Astrocyte (in vitro differentiated cells and primary cell): Measurements from ENCODE around the gene XPC. TPM values are rescaled to one million over a fixed set of nuclear protein-coding genes. Genes with fewer than 3 reads are reported as not detected.

Experiments used
- DNase-seq: peaks from one replicate; pipeline ENCODE4 v3.0.0-alpha.2; 2010; ENCODE audit warnings: low read depth
- FAIRE-seq: peaks from 2 replicates; lab custom pipeline; 2011; peaks lifted over from hg19 to GRCh38; lab: Jason Lieb, UNC
- H2AFZ ChIP-seq: 2 replicates; pipeline ENCODE4 v1.6.0; 2012; ENCODE audit warnings: low read depth, low read length, inconsistent platforms
- H3K27ac ChIP-seq: 2 replicates; pipeline ENCODE4 v1.5.1; 2011; ENCODE audit warnings: low read depth, low read length, inconsistent platforms
- H3K27me3 ChIP-seq: 2 replicates; pipeline ENCODE4 v1.6.0; 2011; ENCODE audit warnings: low read length, inconsistent platforms; ENCODE audit not compliant: insufficient read depth
- H3K36me3 ChIP-seq: 2 replicates; pipeline ENCODE4 v1.5.1; 2011; ENCODE audit warnings: low read length, inconsistent platforms; ENCODE audit not compliant: insufficient read depth
- H3K4me1 ChIP-seq: 2 replicates; pipeline ENCODE4 v1.5.1; 2011; ENCODE audit warnings: low read length, inconsistent platforms; ENCODE audit not compliant: insufficient read depth
- H3K4me2 ChIP-seq: 2 replicates; pipeline ENCODE4 v1.6.0; 2012; ENCODE audit warnings: low read length, inconsistent platforms
- H3K4me3 ChIP-seq: 2 replicates; pipeline ENCODE4 v1.5.1; 2011; ENCODE audit warnings: low read depth, mild to moderate bottlenecking, low read length, inconsistent platforms; ENCODE audit not compliant: insufficient read depth
- H3K79me2 ChIP-seq: 2 replicates; pipeline ENCODE4 v1.6.0; 2012; ENCODE audit warnings: mild to moderate bottlenecking, low read length, inconsistent platforms; ENCODE audit not compliant: insufficient read depth
- H3K9ac ChIP-seq: 2 replicates; pipeline ENCODE4 v1.6.0; 2012; ENCODE audit warnings: mild to moderate bottlenecking, low read length, inconsistent platforms
- H3K9me3 ChIP-seq: 2 replicates; pipeline ENCODE4 v1.5.1; 2012; ENCODE audit warnings: low read depth, mild to moderate bottlenecking, low read length, inconsistent platforms; ENCODE audit not compliant: insufficient read depth
- H4K20me1 ChIP-seq: 2 replicates; pipeline ENCODE4 v1.6.0; 2012; ENCODE audit warnings: low read length, inconsistent platforms; ENCODE audit not compliant: insufficient read depth
- H3K27ac Mint-ChIP-seq: one replicate; pipeline ENCODE4 v1.8.0; 2021; ENCODE audit warnings: mild to moderate bottlenecking, mixed read lengths; ENCODE audit not compliant: unreplicated experiment
- H3K27me3 Mint-ChIP-seq: one replicate; pipeline ENCODE4 v1.8.0; 2021; ENCODE audit warnings: low read depth, mixed read lengths; ENCODE audit not compliant: unreplicated experiment
- H3K36me3 Mint-ChIP-seq: one replicate; pipeline ENCODE4 v1.8.0; 2021; ENCODE audit warnings: low read depth, mixed read lengths; ENCODE audit not compliant: unreplicated experiment
- H3K4me1 Mint-ChIP-seq: one replicate; pipeline ENCODE4 v1.8.0; 2021; ENCODE audit warnings: low read depth, mixed read lengths; ENCODE audit not compliant: unreplicated experiment
- H3K4me3 Mint-ChIP-seq: one replicate; pipeline ENCODE4 v1.8.0; 2021; ENCODE audit warnings: mild to moderate bottlenecking, moderate library complexity, mixed read lengths; ENCODE audit not compliant: unreplicated experiment
- H3K9me3 Mint-ChIP-seq: one replicate; pipeline ENCODE4 v1.8.0; 2021; ENCODE audit warnings: mild to moderate bottlenecking, mixed read lengths; ENCODE audit not compliant: unreplicated experiment
- CTCF ChIP-seq: IDR thresholded peaks from 2 replicates; pipeline ENCODE4 v1.5.1; 2011; ENCODE audit warnings: low read depth, mild to moderate bottlenecking, inconsistent platforms, low read length, moderate library complexity; ENCODE audit not compliant: insufficient read depth
- EZH2 ChIP-seq: IDR thresholded peaks from 2 replicates; pipeline ENCODE4 v1.6.1; 2012; ENCODE audit warnings: mild to moderate bottlenecking, low read length, inconsistent platforms; ENCODE audit not compliant: insufficient read depth
- total RNA-seq: library from RNA; stranded (reverse); gene quantifications from 2 replicates; pipeline ENCODE4 v1.2.1, GENCODE V29; 2021

XPC gene
- total RNA-seq, 1 donor from 2014 or later: 33.6 TPM

DNA sequence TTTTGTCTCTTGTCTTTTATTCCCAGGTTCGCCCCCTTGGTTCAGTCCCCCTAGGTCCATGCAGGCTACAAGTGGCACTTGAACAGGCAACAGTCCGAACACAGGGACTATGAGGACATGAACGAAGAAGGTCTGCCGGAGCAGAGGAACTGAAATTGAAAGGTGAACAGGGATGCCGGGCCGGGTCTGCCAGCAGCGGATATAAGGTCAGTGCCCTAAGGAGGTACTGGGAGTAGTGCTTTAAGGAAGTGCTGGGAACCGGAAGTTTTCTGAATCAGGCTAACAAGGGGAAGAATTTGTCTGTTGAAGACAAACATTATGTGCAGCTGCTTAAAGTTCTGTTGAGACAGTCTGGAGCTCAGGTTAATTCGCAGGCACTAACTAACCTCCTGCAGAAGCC lies 47.0 kb upstream of the XPC start:
- Histone ChIP-seq H3K4me2 (no peak overlapping the region), H3K4me1 (no peaks in the 10 kb centered on the region), H3K9ac (no peak overlapping the region), H3K4me3 (no peak overlapping the region), H4K20me1 (no peaks in the 10 kb centered on the region), H3K79me2 (no peaks in the 10 kb centered on the region), H3K27ac (no peak overlapping the region), H2AFZ (no peak overlapping the region), H3K27me3 (no peaks in the 10 kb centered on the region), H3K36me3 (no peaks in the 10 kb centered on the region), H3K9me3 (no peaks in the 10 kb centered on the region)
- H3K36me3 Mint-ChIP-seq: no peaks in the 10 kb centered on the region
- TF ChIP-seq EZH2 (no peak), CTCF (no peak)
- DNase-seq: no peak
- H3K27me3 Mint-ChIP-seq: no peaks in the 10 kb centered on the region
- peak overlapping the region; percentile 9 for H3K27ac Mint-ChIP-seq
- H3K4me3 Mint-ChIP-seq: no peak overlapping the region
- H3K9me3 Mint-ChIP-seq: peaks cover 4% of the 10 kb centered on the region
- H3K4me1 Mint-ChIP-seq: peaks cover 12% of the 10 kb centered on the region
- no peak for FAIRE-seq

- Histone ChIP-seq H3K36me3 (no peaks in the 10 kb centered on the region), H3K79me2 (no peaks in the 10 kb centered on the region), H4K20me1 (no peaks in the 10 kb centered on the region), H2AFZ (no peak overlapping the region), H3K9me3 (no peaks in the 10 kb centered on the region), H3K9ac (no peak overlapping the region), H3K27ac (peak overlapping the region; percentile 25), H3K4me2 (peak overlapping the region; percentile 36), H3K27me3 (no peaks in the 10 kb centered on the region), H3K4me3 (no peak overlapping the region), H3K4me1 (no peaks in the 10 kb centered on the region)
- no peak for DNase-seq
- FAIRE-seq: no peak
- TF ChIP-seq CTCF: no peak
- no peak for TF ChIP-seq EZH2
- H3K4me3 Mint-ChIP-seq: no peak overlapping the region
- H3K36me3 Mint-ChIP-seq: no peaks in the 10 kb centered on the region
- H3K9me3 Mint-ChIP-seq: peaks cover 4% of the 10 kb centered on the region
- peak overlapping the region; percentile 54 for H3K27ac Mint-ChIP-seq
- no peaks in the 10 kb centered on the region for H3K27me3 Mint-ChIP-seq
- H3K4me1 Mint-ChIP-seq: peaks cover 12% of the 10 kb centered on the region
Observed at GRCh38 chr3:14224895-14225294, 46.5 kb upstream of the XPC start.

DNA sequence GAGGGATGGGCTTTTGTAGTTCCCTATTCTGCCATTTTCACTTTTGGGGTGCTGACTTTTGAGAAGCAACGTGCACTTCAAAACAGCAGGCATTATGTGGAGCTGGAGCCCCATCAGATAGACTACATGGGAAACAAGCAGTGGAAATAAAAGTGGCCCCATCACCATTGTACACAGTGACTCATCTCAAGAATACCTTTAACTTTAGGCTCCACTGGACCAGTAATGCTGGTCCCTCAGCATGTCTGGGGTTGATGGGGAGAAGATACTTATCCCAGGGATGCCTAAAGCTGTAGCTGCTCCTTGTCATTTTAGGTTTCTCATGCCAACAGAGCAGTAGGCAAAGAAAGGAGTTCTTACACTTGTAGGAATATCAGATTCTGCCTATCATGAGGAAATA lies 45.2 kb upstream of the XPC start:
- no peak overlapping the region for H3K9ac ChIP-seq
- H3K4me1 ChIP-seq: no peaks in the 10 kb centered on the region
- no peak overlapping the region for H3K27ac ChIP-seq
- no peak for TF ChIP-seq EZH2
- no peak for TF ChIP-seq CTCF
- no peak overlapping the region for H3K27ac Mint-ChIP-seq
- H3K79me2 ChIP-seq: no peaks in the 10 kb centered on the region
- H3K27me3 Mint-ChIP-seq: no peaks in the 10 kb centered on the region
- no peaks in the 10 kb centered on the region for H3K36me3 ChIP-seq
- peaks cover 4% of the 10 kb centered on the region for H3K9me3 Mint-ChIP-seq
- H4K20me1 ChIP-seq: no peaks in the 10 kb centered on the region
- no peak overlapping the region for H3K4me2 ChIP-seq
- H3K27me3 ChIP-seq: no peaks in the 10 kb centered on the region
- no peaks in the 10 kb centered on the region for H3K36me3 Mint-ChIP-seq
- FAIRE-seq (no peak), DNase-seq (no peak)
- no peak overlapping the region for H3K4me3 Mint-ChIP-seq
- H3K4me1 Mint-ChIP-seq: peaks cover 12% of the 10 kb centered on the region
- no peak overlapping the region for H2AFZ ChIP-seq
- H3K9me3 ChIP-seq: no peaks in the 10 kb centered on the region
- H3K4me3 ChIP-seq: no peak overlapping the region
